ENCODE results near the gene UTS2R. TPM values are rescaled to one million over a fixed set of nuclear protein-coding genes. Genes with fewer than 3 reads are reported as not detected.

Gene UTS2R
- polyA plus RNA-seq, 1 donor (not counting 4 experiments of a cell fraction or from before 2014, with no cell fraction given), result not detected

DNA sequence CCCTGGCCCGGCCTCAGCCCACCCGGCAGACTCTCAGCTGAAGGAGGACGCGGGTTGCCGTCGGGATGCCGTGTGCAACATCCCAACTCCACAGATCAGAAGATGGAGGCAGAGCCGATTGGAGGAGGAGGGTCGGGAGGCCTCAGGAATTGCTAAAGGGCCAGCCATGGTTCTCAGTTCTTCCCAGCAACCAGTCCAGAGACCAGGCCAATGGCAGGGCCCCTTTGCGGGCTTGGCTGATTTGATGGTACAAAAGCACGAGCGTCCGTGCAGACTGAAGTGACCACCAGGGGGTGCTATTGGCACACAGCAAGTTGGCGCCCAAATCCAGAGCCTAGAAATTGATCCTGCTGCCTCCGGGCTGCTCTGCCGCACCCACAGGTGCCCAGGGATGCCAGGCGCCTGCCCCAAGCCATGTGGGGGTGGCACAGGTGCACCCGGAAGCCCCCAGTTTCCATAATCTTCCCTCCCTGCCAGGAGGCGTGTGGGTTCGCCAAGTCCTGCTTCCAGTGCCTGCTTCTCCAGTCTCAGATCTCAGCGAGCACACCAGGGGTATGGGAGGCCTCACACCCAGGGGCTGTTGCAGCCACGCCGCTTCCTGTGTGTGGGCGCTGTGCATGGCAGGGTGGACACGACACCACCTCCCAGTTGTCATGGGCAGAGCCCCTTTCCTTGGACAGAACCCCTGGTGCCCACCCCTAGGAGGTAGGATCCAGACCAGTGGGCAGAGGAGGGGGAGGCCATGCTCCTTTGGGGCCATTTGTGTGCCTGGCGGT lies 19.7 kb upstream of the UTS2R start:
- H3K9ac ChIP-seq (ENCODE audit: control insufficient read depth, extremely low read depth, insufficient read depth, low read length), result no peak overlapping the region
- no peak overlapping the region for H3K4me2 ChIP-seq (ENCODE audit: control insufficient read depth, extremely low read depth, insufficient read depth, low read depth, low read length)
- no peak overlapping the region for H2AFZ ChIP-seq (ENCODE audit: control insufficient read depth, low read length)

GRCh38 chr17:82353484-82353883 lies 18.1 kb upstream of the UTS2R start:
- H3K36me3 ChIP-seq (ENCODE audit: control insufficient read depth in 2 of 2, extremely low read depth in 1 of 2, insufficient read depth in 2 of 2, low read length in 2 of 2), result no peaks in the 10 kb centered on the region
- no peak overlapping the region for H3K4me2 ChIP-seq (ENCODE audit: control insufficient read depth, extremely low read depth, insufficient read depth, low read depth, low read length)
- no peak overlapping the region for H3K9ac ChIP-seq (ENCODE audit: control insufficient read depth, extremely low read depth, insufficient read depth, low read length)
- H3K27me3 ChIP-seq (ENCODE audit: control insufficient read depth, extremely low read depth, insufficient read depth, low read length), result peaks cover 14% of the 10 kb centered on the region
- no peak overlapping the region for H2AFZ ChIP-seq (ENCODE audit: control insufficient read depth, low read length)
- no peak for DNase-seq (ENCODE audit: low read depth, low spot score)
- TF ChIP-seq EZH2 (IDR thresholded peaks at IDR 0.05; ENCODE audit: low read length), result no peak
- no peak for TF ChIP-seq CTCF (optimal IDR thresholded peaks at IDR 0.05 in 1 of 3, IDR thresholded peaks at IDR 0.05 in 1 of 3, conservative IDR thresholded peaks at IDR 0.05 in 1 of 3; ENCODE audit: extremely low read depth in 1 of 3, insufficient read depth in 2 of 3, low read length in 3 of 3)
- no peaks in the 10 kb centered on the region for H3K79me2 ChIP-seq (ENCODE audit: control insufficient read depth, insufficient read depth, low read length)
- no peaks in the 10 kb centered on the region for H3K9me3 ChIP-seq (ENCODE audit: control insufficient read depth, low read depth, low read length)
- no peak overlapping the region for H3K4me3 ChIP-seq (ENCODE audit: control insufficient read depth in 2 of 3, extremely low read depth in 1 of 3, insufficient read depth in 2 of 3, low read depth in 1 of 3, low read length in 3 of 3)
- peaks cover 4% of the 10 kb centered on the region for H4K20me1 ChIP-seq (ENCODE audit: control insufficient read depth, extremely low read depth, insufficient read depth, low read length)
- no peaks in the 10 kb centered on the region for H3K9me1 ChIP-seq (ENCODE audit: control insufficient read depth, extremely low read depth, insufficient read depth, low read length)
- H3K4me1 ChIP-seq (ENCODE audit: control insufficient read depth, extremely low read depth, insufficient read depth, low read length), result peaks cover 14% of the 10 kb centered on the region
- H3K27ac ChIP-seq (ENCODE audit: control insufficient read depth, insufficient read depth, low read length), result no peak overlapping the region
- dilution Hi-C loops (cut with MboI; ENCODE audit: extremely low pct_ligation_motif_present, low sequenced_read_pairs), result no loop called here
- no peak for FAIRE-seq

More for the DNA sequence above, 19.7 kb upstream of the UTS2R start:
- H3K27me3 ChIP-seq (ENCODE audit: control insufficient read depth, extremely low read depth, insufficient read depth, low read length), result peaks cover 15% of the 10 kb centered on the region
- peaks cover 14% of the 10 kb centered on the region for H3K4me1 ChIP-seq (ENCODE audit: control insufficient read depth, extremely low read depth, insufficient read depth, low read length)
- no peaks in the 10 kb centered on the region for H3K36me3 ChIP-seq (ENCODE audit: control insufficient read depth in 2 of 2, extremely low read depth in 1 of 2, insufficient read depth in 2 of 2, low read length in 2 of 2)
- H3K9me3 ChIP-seq (ENCODE audit: control insufficient read depth, low read depth, low read length), result no peaks in the 10 kb centered on the region
- DNase-seq (ENCODE audit: low read depth, low spot score) (no peak), FAIRE-seq (peak; percentile 13)
- H3K79me2 ChIP-seq (ENCODE audit: control insufficient read depth, insufficient read depth, low read length), result no peaks in the 10 kb centered on the region
- peaks cover 4% of the 10 kb centered on the region for H4K20me1 ChIP-seq (ENCODE audit: control insufficient read depth, extremely low read depth, insufficient read depth, low read length)
- TF ChIP-seq EZH2 (IDR thresholded peaks at IDR 0.05; ENCODE audit: low read length) (no peak), CTCF (optimal IDR thresholded peaks at IDR 0.05 in 1 of 3, IDR thresholded peaks at IDR 0.05 in 1 of 3, conservative IDR thresholded peaks at IDR 0.05 in 1 of 3; ENCODE audit: extremely low read depth in 1 of 3, insufficient read depth in 2 of 3, low read length in 3 of 3) (peak; percentile 90 to 95 (median 90))
- no peak overlapping the region for H3K27ac ChIP-seq (ENCODE audit: control insufficient read depth, insufficient read depth, low read length)
- dilution Hi-C loops (cut with MboI; ENCODE audit: extremely low pct_ligation_motif_present, low sequenced_read_pairs), result no loop called here
- H3K4me3 ChIP-seq (ENCODE audit: control insufficient read depth in 2 of 3, extremely low read depth in 1 of 3, insufficient read depth in 2 of 3, low read depth in 1 of 3, low read length in 3 of 3), result no peak overlapping the region
- H3K9me1 ChIP-seq (ENCODE audit: control insufficient read depth, extremely low read depth, insufficient read depth, low read length), result no peaks in the 10 kb centered on the region
